HL-60 (cell line): ENCODE results near the gene KCNK18.
A peak's percentile ranks its signal among the peaks of the same experiment; 100 is the strongest.

ENCODE experiments used
- DNase-seq, 2 experiments: peaks; one replicate each; pipeline ENCODE4 v3.0.0-alpha.2; 2010 to 2020; ENCODE audit warnings: low read depth in 1 of 2, low spot score in 1 of 2
- H3K27ac ChIP-seq: fragments of 250-450 bp; sonication (Bioruptor Pico); replicated peaks from 2 replicates; pipeline ENCODE4 v1.5.1; 2020; ENCODE audit warnings: mild to moderate bottlenecking, moderate library complexity
- H3K27me3 ChIP-seq: fragments of 250-450 bp; sonication (Bioruptor Pico); 2 replicates; pipeline ENCODE4 v1.5.1; 2021; ENCODE audit warnings: mild to moderate bottlenecking, moderate library complexity; ENCODE audit not compliant: insufficient read depth, poor library complexity, severe bottlenecking
- H3K4me3 ChIP-seq: replicated peaks from 2 replicates; pipeline ENCODE4 v1.5.1; 2011; ENCODE audit warnings: mild to moderate bottlenecking, control low read depth, low read length; ENCODE audit not compliant: insufficient read depth
- GABPA ChIP-seq: IDR thresholded peaks from 2 replicates; pipeline ENCODE4 v1.6.1; 2012; ENCODE audit warnings: low read depth
- POLR2AphosphoS5 ChIP-seq: IDR thresholded peaks from 2 replicates; pipeline ENCODE4 v1.6.1; 2012; ENCODE audit warnings: low read depth
- SPI1 ChIP-seq: IDR thresholded peaks from 2 replicates; pipeline ENCODE4 v1.6.1; 2012; ENCODE audit warnings: low read depth, mild to moderate bottlenecking, borderline replicate concordance
- TF ChIP-seq, protein P1 (sequence below): IDR thresholded peaks from 2 replicates; pipeline ENCODE4 v1.6.1; 2012; ENCODE audit warnings: low read depth; ENCODE audit not compliant: insufficient replicate concordance
- TF ChIP-seq, protein P2 (sequence below): IDR thresholded peaks from one replicate; pipeline ENCODE4 v1.5.1; 2011; ENCODE audit warnings: low read length, control low read depth, inconsistent platforms; ENCODE audit not compliant: insufficient read depth

Gene KCNK18

DNA sequence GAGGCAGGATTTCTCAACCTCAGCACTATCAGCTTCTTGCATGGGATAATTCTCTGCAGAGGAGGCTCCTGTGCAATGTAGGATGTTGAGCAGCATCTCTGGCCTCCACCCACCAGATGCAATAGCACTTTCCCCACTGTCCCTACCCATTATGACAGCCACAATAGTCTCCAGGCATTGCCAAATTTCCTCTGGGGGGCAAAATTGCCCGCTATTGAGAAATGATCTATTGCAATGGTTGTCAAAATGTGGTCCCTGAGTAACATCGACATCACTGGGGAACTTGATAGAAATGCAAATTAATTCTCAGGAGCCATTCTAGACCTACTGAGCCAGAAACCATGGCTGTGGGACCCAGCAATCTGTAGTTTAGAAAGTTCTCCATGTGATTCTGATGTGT lies 7.0 kb downstream of the KCNK18 start:
- DNase-seq: peak in 1 of 2 experiments; percentile 27
- Histone ChIP-seq H3K27me3 (no peaks in the 10 kb centered on the region), H3K4me3 (no peak overlapping the region), H3K27ac (no peak overlapping the region)
- TF ChIP-seq SPI1: no peak
- TF ChIP-seq, protein P1, sequence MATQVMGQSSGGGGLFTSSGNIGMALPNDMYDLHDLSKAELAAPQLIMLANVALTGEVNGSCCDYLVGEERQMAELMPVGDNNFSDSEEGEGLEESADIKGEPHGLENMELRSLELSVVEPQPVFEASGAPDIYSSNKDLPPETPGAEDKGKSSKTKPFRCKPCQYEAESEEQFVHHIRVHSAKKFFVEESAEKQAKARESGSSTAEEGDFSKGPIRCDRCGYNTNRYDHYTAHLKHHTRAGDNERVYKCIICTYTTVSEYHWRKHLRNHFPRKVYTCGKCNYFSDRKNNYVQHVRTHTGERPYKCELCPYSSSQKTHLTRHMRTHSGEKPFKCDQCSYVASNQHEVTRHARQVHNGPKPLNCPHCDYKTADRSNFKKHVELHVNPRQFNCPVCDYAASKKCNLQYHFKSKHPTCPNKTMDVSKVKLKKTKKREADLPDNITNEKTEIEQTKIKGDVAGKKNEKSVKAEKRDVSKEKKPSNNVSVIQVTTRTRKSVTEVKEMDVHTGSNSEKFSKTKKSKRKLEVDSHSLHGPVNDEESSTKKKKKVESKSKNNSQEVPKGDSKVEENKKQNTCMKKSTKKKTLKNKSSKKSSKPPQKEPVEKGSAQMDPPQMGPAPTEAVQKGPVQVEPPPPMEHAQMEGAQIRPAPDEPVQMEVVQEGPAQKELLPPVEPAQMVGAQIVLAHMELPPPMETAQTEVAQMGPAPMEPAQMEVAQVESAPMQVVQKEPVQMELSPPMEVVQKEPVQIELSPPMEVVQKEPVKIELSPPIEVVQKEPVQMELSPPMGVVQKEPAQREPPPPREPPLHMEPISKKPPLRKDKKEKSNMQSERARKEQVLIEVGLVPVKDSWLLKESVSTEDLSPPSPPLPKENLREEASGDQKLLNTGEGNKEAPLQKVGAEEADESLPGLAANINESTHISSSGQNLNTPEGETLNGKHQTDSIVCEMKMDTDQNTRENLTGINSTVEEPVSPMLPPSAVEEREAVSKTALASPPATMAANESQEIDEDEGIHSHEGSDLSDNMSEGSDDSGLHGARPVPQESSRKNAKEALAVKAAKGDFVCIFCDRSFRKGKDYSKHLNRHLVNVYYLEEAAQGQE: no peak
- TF ChIP-seq GABPA: no peak
- TF ChIP-seq, protein P2, sequence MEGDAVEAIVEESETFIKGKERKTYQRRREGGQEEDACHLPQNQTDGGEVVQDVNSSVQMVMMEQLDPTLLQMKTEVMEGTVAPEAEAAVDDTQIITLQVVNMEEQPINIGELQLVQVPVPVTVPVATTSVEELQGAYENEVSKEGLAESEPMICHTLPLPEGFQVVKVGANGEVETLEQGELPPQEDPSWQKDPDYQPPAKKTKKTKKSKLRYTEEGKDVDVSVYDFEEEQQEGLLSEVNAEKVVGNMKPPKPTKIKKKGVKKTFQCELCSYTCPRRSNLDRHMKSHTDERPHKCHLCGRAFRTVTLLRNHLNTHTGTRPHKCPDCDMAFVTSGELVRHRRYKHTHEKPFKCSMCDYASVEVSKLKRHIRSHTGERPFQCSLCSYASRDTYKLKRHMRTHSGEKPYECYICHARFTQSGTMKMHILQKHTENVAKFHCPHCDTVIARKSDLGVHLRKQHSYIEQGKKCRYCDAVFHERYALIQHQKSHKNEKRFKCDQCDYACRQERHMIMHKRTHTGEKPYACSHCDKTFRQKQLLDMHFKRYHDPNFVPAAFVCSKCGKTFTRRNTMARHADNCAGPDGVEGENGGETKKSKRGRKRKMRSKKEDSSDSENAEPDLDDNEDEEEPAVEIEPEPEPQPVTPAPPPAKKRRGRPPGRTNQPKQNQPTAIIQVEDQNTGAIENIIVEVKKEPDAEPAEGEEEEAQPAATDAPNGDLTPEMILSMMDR: no peak
- no peak for TF ChIP-seq POLR2AphosphoS5

DNA sequence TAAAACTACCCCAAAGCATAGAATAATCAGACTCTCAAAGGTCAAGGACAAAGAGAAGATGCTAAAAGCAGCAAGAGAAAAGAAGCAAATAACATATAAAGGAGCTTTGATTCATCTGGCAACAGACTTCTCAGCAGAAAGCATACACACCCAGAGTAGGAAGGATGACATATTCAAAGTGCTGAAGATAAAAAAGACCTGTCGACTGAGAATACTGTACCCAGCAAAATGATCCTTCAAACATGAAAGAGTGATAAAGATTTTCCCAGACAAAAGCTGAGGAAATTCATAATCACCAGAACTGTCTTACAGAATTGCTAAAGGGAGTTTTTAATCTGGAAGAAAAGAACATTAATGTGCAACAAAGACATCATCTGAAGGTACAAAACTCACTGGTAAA lies 14.9 kb downstream of the KCNK18 start:
- no peak for DNase-seq
- TF ChIP-seq, protein P1: no peak
- TF ChIP-seq GABPA: no peak
- TF ChIP-seq, protein P2: no peak
- no peak for TF ChIP-seq POLR2AphosphoS5
- no peak for TF ChIP-seq SPI1
- Histone ChIP-seq H3K27ac (no peak overlapping the region), H3K4me3 (no peak overlapping the region), H3K27me3 (peaks cover 14% of the 10 kb centered on the region)

DNA sequence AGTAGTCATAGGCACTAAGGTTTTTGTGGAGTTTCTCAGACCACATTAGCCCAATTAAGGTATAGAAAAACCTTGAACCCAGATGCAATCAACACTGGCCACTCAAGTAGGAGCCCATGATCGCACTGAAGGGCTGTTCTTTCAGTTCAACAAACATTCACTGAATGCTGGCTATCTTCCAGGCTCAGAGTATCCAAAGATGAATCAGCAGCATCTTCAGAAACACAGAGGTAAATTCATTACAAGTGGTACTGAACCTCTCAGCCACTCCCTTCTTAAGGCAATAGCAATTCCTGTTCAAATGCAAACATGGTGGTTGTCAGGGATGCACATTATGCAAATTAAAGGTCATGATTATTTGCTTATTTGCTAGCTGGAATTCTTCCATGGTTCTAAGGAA lies 17.1 kb downstream of the KCNK18 start:
- no peak for DNase-seq
- Histone ChIP-seq H3K27ac (no peak overlapping the region), H3K27me3 (peaks cover 23% of the 10 kb centered on the region), H3K4me3 (no peak overlapping the region)
- TF ChIP-seq, protein P2: no peak
- TF ChIP-seq, protein P1: no peak
- TF ChIP-seq SPI1: no peak
- no peak for TF ChIP-seq GABPA
- no peak for TF ChIP-seq POLR2AphosphoS5
